GM12873 (cell line): Measurements from ENCODE around the gene C2CD4D.

ENCODE experiments used
- CTCF ChIP-seq: IDR thresholded peaks from 2 replicates; pipeline ENCODE4 v1.5.1; 2012; ENCODE audit warnings: low read depth, mild to moderate bottlenecking, moderate library complexity, low read length, control low read depth; ENCODE audit not compliant: insufficient read depth; ENCODE audit errors: missing control alignments

Gene C2CD4D

GRCh38 chr1:151834239-151834638 lies 5.4 kb downstream of the C2CD4D start:
- no peak for TF ChIP-seq CTCF

- no peak for TF ChIP-seq CTCF
Observed at GRCh38 chr1:151833172-151833900, 6.3 kb downstream of the C2CD4D start.

DNA sequence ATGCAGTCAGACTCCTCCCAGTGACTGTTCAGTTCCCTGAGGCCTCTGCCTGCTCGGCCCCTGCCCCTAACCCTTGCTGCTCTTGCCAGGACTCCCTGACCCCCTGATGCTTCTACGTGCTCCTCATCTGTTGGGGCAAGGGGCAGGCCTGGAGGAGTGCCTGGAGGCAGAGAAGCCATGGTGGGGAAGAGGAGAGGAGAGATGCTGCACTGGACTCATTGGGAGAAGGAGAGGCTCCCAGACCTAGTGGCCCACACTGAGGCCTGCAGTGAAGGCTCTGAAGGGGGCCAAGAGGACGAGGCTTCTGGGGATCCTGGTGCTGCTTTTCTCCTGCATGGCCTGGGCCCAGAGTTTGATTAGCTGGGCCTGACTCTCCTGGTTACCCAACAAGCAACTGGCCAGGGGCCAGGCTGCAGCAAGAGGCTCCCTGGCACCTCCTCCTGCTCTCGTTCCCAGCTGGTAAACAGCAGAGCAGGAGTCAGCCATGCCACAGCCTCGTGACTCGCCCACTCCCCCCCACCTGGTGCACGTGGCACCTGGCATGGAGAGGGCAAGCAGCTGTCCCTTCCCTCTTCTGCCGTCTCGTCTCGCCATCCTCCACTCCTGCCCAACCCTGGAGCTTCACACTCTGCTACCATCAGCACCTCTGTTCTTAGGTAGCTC lies 7.2 kb downstream of the C2CD4D start:
- no peak for TF ChIP-seq CTCF

DNA sequence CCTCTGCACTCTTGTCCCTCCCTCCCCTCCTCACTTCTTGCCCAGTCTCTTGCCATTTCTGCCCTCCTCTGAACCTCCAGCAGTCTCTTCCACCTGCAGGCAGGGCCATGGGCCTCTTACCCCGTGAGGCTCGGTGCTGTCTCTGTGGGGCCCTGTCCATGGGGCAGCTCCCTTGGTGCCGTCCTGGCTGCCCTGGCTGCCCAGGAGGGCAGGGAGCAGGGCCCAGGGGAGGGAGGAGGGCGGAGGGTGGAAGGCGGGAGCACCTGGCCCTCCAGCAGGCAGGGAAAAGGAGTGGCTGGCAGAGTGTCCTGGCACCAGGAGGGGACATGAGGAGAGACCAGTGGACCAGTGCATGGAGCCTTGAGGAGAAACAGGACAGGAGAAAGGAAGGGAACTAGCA lies 8.0 kb downstream of the C2CD4D start, which contains the start of gene RORC:
TSS of gene RORC (minus strand) at position 198 of the 400 bp plus-strand sequence. CDS start at position 160, 38 bp downstream.
- TF ChIP-seq CTCF, result no peak

DNA sequence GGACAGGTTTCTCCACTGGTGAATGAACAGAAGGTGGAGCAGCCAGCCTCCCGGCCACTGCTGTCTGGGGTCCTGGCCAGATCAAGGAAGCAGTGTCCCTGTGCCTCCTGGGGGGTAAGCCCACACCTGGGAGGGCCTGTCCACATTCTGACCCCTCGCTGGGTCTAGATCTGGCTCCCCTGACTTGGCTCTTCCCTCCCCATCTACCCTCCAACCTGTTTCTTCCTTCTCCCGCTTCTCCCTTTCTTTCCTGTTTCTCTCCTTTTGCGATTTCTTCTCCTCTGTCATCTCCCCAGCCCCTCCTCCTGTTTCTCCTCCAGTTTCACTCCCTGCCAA lies 8.4 kb downstream of the C2CD4D start:
- TF ChIP-seq CTCF, result no peak

GRCh38 chr1:151830055-151830454 lies 9.6 kb downstream of the C2CD4D start:
- no peak for TF ChIP-seq CTCF

DNA sequence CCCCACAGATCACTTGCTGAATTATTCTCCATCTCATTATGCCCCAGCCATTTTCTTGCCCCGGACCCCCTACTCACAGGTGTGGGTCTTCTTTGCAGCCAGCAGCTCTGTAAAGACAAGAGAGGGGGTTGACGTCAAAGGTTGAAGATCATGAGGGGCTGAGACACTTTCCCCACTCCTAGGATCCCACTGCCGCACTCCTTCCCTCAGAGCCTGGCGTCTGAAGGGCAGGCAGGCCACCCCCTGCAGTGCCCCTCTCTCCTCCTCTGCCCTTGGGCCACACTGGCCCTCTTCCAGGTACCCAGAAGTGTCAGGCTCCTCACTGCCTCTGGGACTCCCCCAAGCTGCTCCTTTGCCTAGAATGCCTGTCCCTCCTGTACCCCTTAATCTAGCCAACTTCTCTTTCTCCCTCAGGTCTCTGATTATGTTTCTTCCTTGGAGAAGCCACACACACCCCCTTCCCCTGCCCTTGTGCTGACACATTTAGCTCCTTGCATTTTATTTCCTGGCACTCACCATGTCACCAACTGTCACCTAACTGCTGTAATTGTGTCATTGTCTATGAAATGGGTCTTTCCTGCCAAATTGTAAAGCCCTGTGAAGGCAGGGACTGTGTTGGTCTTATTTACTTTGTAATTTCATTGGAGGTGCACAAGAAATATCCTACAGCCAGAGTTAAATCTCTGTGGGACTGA lies 10.1 kb downstream of the C2CD4D start:
- TF ChIP-seq CTCF, result no peak
